Measurements from ENCODE around the gene CBARP.
"Not testable (repeated sequence)": the region's sequence is repeated elsewhere in the genome, so short reads cannot be mapped to it uniquely, and the experiment has no call there.

CBARP gene

DNA sequence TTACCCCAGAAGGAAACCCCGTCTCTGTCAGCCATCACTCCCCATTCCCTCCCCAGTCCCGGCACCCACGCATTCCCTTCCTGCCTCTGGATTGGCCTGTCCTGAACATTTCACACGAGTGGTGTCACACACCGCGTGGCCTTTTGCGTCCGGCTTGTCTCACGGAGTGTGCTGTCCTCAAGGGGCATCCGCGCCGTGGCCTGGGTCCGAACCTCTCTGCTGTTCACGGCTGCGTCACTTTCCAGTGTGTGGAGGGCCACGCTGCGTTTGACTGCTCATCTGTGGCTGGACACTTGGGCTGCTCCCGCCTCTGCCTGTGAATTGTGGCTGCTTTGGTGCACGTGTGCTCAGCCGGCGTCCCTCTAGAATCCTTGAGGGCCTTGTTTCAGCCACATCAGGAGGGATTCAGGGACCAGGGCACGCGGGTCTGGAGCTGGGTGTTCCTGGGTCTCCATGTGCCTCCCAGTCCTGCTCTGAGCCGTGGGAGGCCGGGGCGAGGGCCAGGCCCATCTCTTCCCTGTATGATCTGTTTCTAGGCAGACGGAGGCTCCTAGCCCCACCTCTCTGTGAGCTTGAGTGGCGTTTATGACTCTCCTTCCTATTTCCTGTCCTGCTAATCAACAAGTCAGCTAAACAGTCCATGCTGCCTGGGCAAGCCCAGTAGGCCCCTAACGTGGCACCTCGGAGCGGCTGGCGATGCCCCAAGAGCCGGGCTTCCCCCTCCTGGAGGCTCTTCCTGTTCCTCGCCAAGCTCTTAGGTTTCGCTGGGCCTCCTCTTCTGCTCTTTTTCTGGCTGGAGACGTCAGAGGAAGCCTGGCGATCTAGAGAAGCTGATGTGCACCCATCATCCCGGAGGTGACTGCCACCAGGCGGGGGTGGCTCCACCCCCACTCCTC lies 24.2 kb downstream of the CBARP start:
- peak in 1 of 3 experiments; percentile 50 for DNase-seq (ENCODE audit: low read depth in 3 of 3)

DNA sequence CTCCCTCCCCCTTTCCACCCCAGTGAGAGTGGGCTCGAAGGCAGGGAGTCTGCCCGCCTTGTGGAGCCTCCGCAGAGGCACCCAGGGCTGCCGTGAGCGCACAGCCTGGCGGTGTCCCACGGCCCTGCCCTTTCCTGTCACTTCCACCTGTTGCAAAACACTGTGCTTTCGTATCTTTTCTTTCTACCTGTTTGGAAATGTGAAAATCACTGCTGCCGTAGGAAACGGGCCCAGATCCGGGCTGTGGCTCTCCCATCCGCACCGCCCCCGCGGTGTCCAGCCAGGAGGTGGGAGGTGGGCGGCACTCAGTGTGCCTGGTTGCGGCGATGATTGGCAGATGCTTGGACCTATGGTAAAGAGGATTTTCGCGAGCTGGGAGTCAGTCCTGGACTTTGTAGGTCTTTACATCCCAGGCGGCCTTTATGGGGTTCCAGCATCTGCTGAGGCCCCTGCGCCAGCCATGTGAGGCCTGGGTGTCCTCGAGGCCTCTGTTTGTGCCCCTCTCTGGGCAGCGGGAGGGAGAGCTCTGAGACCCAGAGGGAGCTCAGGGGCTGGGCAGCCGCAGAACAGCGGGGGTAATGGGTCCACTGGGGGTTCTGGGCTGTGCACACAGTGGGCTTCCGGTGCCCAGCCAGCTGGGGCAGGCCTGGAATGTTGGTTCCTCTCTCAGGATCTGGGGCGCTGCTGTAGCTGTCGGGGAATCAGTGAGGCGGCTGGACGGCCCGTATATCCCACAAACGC lies 26.1 kb downstream of the CBARP start:
- DNase-seq (ENCODE audit: low read depth in 3 of 3) = no peak

DNA sequence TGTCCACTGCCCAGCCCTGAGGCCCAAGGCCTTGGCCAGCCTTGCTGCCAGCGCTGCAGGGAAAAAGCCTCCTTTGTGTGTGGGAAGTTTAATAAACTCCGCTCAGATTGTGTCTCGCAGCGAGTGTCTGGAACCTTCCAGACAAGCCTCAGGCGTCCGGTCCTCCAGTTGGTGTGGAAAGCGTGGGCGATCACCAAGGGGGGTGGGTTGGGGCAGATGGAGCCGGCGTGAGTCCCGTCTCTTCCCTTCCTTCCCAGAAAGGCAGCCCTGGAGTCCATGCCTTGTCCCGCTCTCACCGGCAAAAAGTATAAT lies 27.6 kb downstream of the CBARP start:
- no peak for DNase-seq (ENCODE audit: low read depth in 3 of 3)

DNA sequence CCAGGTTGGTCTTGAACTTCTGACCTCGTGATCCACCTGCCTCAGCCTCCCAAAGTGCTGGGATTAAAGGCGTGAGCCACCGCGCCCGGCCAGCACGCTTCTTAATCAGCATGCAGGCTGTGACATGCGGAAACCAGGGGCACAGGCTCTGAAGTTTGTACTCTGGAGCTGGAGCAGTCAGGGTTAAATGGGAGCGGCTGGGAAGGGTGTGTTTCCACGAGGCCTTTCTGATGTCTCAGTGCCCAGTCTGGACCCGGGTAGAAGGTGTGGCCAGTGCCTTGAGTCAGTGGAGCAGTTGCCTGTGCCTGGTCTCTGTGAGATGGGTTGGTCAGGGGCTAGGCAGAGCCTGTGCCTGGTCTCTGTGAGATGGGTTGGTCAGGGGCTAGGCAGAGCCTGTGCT lies 29.0 kb downstream of the CBARP start:
- not testable (repeated sequence) for DNase-seq (ENCODE audit: low read depth in 3 of 3)

- DNase-seq (ENCODE audit: low read depth in 3 of 3) = peak in 1 of 3 experiments; percentile 27
Measured at GRCh38 chr19:1206864-1207450, 30.8 kb downstream of the CBARP start.

- DNase-seq (ENCODE audit: low read depth in 3 of 3) = no peak
Measured at GRCh38 chr19:1206150-1206863, 31.5 kb downstream of the CBARP start.

GRCh38 chr19:1205114-1206099 lies 32.4 kb downstream of the CBARP start, which contains the start of gene STK11:
STK11 (plus strand) TSS chr19:1205778; CDS start chr19:1206914, 1,136 bp downstream.
- peak; percentile 97 to 100 (median 99) for DNase-seq (ENCODE audit: low read depth in 3 of 3)

GRCh38 chr19:1200614-1201013 lies 37.2 kb downstream of the CBARP start:
- DNase-seq (ENCODE audit: low read depth in 3 of 3) = not testable (repeated sequence)

DNA sequence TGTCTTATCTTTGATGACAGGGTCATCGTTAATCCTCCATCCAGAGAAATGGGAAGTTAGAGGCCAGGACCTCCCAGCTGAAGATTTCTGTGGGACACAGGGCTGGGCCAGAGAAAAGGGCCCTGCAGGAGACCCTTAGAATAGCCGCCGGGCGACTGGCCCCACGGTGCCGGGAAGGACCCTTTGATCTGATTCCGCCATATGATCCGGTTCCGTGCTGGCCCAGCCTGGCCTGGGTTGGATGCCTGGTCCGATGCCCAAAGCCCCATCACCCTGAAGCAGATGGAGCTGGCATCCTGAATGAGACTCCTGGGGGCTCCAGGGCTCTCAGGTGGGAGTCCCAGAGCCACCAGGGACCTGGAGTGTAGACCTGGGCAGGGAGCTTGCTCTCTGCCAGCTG lies 38.3 kb downstream of the CBARP start:
- DNase-seq (ENCODE audit: low read depth in 3 of 3) = no peak

GRCh38 chr19:1189419-1189818 lies 48.4 kb downstream of the CBARP start:
- DNase-seq (ENCODE audit: low read depth in 3 of 3) = peak in 2 of 3 experiments; percentile 30 to 57

- DNase-seq (ENCODE audit: low read depth in 3 of 3) = no peak
Measured at GRCh38 chr19:1183543-1184172, 54.1 kb downstream of the CBARP start.

GRCh38 chr19:1182727-1183126 lies 55.1 kb downstream of the CBARP start:
- DNase-seq (ENCODE audit: low read depth in 3 of 3) = no peak

GRCh38 chr19:1182068-1182467 lies 55.7 kb downstream of the CBARP start:
- DNase-seq (ENCODE audit: low read depth in 3 of 3) = no peak

DNA sequence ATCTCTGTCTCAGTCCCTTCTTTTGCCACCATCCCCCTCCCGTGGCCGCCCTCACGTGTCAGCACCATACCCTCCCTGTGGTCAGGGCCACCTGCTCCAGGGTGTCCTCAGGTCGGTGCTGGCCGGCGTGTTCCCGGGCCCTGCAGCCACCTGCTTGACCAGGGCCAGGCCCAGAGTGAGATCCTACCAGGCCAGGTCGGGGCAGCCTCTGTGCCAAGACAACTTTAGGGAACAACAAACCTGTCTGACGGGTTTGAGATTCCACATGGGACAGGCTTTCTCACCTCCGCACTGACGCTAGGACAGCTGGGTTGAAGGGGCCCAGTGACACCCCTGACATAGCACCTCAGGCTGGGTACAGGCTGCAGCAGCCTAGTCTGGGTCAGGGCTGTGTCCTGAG lies 56.2 kb downstream of the CBARP start:
- DNase-seq (ENCODE audit: low read depth in 3 of 3) = no peak
